ENCODE results near the gene PI16.

PI16 gene

GRCh38 chr6:36958775-36959554, 4.4 kb downstream of the PI16 start:
- DNase-seq, result no peak

DNA sequence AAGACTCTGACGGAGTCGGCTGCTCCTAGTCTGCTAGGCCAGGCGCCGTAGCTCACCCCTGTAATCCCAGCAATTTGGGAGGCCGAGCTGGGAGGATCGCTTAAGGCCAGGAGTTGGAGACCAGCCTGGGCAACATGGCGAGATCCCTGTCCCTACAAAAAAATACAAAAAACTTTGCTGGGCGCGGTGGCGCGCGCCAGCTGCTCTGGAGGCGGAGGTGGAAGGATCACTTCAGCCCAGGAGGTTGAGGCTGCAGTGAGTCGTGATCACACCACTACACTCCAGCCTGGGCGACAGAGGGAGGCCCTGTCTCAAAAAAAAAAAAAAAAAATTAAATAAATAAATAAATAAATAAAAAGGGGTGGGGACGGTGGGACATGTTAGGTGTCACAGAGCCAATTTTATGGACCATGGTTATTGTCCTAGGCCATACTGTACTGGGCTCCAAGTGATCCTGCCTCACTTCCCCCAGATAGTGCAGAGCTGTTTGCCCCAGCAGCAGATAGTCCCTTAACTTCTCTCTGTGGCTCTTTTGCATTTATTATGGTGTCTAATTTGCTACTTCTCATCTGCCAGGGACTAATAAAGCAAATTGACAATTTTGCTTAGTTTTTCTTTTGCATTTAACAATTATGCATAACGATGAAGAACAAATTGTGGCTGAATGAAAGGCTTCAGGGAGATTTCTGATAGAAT, 5.2 kb downstream of the PI16 start:
- no peak for DNase-seq

GRCh38 chr6:36961441-36962435, 7.2 kb downstream of the PI16 start:
- DNase-seq, result no peak

DNA sequence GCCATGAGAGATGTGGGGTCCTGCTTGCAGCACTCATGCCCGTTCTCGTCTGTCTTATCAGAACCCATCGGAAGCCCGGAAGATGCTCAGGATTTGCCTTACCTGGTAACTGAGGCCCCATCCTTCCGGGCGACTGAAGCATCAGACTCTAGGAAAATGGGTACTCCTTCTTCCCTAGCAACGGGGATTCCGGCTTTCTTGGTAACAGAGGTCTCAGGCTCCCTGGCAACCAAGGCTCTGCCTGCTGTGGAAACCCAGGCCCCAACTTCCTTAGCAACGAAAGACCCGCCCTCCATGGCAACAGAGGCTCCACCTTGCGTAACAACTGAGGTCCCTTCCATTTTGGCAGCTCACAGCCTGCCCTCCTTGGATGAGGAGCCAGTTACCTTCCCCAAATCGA, 8.3 kb downstream of the PI16 start:
- peak; percentile 55 for DNase-seq

DNA sequence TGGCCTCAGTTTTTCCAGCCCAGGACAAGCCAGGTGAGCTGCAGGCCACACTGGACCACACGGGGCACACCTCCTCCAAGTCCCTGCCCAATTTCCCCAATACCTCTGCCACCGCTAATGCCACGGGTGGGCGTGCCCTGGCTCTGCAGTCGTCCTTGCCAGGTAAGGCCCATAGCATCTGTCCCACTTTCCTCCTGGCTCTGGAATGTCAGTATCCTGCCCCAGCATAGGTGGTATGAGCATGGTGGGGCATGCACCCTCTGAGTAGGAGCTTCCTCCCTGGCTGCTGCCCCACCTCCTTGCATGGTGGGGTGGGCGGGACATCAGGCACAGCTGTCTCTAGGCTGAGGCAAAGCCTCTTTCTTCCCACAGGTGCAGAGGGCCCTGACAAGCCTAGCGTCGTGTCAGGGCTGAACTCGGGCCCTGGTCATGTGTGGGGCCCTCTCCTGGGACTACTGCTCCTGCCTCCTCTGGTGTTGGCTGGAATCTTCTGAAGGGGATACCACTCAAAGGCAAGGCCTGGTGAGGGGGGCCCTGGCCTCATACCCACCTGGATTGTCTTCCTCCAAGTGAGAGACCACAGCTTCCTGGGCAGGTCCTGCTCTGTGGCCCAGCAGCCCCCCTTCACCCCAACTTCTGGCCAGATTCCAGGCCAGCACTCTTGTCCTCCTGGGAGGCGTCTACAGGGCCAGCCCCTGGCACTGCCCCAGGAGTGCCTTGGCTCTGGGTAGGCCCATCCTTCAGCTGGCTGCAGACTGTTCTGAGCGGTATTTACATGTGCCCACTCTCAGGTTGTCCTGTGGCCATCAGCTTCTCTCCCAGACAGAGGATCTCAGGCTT, 9.1 kb downstream of the PI16 start:
- peak; percentile 27 for DNase-seq

DNA sequence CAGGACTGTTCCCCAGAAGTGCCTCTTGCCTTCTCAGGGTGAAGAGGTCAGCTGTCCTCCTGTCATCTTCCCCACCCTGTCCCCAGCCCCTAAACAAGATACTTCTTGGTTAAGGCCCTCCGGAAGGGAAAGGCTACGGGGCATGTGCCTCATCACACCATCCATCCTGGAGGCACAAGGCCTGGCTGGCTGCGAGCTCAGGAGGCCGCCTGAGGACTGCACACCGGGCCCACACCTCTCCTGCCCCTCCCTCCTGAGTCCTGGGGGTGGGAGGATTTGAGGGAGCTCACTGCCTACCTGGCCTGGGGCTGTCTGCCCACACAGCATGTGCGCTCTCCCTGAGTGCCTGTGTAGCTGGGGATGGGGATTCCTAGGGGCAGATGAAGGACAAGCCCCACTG, 9.8 kb downstream of the PI16 start:
- DNase-seq, result no peak

DNA sequence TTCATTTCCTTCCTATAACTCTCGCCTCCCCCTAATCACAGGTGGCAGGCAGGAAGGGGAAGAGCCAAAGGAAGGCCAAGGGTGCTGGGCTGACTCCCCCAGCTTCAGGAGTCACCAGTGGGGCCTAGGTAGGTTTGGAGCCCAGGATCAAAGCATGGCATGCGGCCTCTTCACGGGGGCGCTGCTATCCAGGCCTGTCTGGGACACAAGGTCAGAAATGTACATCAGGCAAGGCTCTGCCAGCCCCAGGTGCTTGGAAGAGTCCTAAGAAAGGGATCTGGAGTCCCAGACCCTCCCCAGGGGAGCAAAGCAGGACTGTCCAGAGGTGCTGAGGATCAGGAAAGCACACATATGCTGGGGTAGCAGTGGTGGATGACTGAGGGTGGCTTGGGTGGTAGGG, 10.4 kb downstream of the PI16 start:
- no peak for DNase-seq

GRCh38 chr6:36967301-36967700, 12.8 kb downstream of the PI16 start:
- DNase-seq, result no peak

- DNase-seq, result no peak
These were observed 13.2 kb downstream of the PI16 start for GRCh38 chr6:36967757-36968156.

DNA sequence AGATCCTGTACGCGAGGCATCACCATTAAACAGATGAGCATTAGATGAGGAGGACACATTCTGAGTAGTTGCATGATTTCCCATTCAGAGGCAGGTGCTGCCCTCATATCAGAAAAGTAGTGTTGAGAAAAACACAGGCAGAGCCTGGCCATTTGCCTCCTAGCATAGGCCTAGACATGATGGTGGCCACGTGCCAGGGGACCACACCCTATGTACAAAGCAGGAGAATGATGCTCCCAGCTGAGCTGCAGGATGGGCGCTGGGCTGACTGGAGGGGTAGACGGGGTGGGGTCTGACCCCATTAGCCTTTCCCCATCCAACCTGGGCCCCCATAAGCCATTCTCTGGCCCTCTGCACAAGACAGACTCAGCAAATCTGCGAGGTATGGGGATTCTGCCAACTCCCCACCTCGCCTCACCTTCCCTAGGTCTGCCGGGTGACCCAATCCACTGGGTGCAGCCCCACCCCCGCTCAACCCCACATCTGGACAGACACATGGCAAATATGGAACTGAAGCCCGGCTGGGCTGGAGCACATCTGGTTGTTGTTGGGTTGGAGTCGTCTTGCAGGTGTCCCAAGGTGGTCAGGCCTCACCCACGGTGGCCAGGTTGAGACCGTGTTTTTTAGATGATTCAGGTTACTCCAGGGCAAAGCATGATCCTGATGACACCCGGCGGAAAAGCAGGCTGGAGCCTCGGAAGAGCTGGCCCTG, 13.9 kb downstream of the PI16 start:
- no peak for DNase-seq

GRCh38 chr6:36969240-36969691, 14.7 kb downstream of the PI16 start:
- DNase-seq, result peak; percentile 7

GRCh38 chr6:36969988-36970891, 15.7 kb downstream of the PI16 start:
- no peak for DNase-seq

DNA sequence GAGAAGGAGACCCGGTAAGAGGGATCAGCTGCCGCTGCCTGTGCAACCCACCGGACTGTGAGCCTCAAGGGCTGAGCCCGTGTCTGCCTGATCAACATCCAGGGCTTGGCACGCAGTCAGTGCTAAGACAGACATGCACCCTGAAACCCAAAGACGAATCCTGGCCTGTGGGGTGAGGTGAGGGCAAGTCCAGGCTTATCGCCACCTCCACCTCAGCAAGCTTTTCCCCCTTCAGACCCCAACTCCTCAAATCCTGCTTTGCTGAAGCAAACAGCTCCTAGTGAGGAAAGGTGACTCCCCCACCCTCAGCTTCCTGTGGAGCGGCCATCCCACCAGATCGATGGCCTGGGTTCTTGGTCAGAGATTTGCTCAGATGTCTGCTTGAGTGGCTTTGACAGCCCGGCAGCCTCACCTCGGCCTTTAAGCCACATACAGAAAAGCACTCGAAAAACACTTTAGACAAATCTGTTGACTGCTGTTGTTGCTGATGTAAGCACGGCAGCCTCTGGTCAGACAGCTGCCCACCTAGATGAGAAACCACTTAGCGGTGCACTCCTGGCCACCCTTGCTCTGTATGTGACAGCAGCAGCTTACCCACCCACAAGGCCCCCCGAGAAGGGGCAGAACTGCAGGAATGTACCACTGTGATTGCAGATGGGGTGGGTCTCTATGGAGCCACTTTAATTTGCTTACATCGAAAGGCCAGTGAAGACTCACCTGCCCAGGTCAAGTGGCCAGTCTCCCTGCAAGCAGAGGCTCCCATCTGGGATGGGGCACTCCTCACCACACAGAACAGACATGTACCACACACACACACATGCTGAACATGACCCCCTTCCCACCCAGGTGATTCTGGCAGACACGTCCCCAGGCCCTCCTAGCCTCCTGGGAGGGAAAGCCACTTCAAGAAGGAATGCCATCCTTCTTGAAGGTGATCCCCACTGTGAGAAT, 16.6 kb downstream of the PI16 start:
- no peak for DNase-seq

DNA sequence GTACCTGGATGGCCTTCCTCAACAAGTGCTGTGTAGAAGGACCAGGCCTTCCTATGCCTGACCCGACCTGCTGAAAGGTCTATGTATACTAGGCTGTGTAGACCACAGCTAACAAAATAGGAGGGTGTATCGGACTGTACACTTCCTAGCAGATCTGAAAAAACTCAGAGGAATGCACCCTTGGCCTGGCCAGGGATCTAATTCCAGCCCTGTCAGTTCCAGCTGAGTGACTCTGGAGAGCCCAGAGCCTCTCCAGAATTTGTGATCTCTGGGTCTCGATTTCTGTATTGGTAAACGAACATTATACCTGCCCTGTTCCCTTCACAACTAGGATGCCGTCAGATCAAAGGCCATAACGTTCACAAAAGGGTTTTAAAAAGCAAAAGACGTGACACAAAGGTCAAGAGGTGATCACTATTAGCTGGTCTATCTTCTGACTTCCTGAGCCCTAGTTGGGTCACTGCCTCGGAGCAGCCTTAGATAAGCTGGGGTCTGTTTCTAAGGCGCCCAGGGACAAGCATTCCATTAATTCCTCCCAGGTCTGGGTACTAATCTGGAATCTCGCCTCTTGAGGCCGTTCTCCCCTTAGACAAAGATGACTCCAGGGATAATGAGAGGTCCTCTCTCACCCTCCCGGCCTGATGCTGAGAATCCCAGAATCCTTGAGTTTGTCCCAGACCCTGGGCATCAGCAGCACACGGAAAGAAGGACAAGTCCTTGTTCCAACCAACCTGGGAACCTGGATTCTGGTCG, 17.6 kb downstream of the PI16 start:
- no peak for DNase-seq

DNA sequence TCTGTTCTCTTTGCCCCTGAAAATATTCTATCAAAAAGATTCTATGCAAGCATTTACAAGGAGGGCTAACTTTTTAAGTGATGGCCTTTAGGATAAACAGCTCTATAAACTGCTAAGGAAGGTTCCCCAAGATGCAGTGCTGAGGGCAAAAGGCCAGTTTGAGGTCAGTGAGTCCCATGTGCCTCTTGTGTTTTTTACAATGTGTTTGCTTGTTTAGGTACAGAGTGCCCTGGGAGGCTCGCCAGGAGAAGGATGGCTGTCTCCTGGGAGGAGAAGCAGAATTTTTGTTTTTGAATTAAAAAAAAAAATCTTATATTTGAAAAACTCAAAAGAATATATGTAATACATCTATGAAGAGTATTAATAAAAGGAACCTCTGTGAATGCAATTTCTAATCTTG, 18.7 kb downstream of the PI16 start:
- DNase-seq, result no peak

DNA sequence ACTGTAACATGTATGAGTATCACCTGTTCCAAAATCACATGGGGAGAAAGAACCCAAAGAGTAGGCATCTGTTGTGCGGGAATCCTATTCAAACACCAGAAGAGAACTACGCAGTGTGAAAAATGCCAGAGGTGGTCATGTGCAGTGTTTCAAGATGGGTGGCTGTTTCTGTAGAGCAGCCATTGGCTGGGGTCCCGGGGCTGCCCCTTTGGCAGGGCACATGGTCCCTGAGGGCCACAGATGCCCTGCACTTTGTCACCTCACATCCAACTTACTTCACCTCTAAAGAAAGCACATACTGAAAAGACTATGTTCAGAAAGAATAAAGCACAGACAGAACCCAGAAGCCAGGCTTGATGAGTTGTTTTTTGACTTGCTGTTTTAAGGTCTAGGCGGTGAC, 19.1 kb downstream of the PI16 start:
- DNase-seq, result no peak

DNA sequence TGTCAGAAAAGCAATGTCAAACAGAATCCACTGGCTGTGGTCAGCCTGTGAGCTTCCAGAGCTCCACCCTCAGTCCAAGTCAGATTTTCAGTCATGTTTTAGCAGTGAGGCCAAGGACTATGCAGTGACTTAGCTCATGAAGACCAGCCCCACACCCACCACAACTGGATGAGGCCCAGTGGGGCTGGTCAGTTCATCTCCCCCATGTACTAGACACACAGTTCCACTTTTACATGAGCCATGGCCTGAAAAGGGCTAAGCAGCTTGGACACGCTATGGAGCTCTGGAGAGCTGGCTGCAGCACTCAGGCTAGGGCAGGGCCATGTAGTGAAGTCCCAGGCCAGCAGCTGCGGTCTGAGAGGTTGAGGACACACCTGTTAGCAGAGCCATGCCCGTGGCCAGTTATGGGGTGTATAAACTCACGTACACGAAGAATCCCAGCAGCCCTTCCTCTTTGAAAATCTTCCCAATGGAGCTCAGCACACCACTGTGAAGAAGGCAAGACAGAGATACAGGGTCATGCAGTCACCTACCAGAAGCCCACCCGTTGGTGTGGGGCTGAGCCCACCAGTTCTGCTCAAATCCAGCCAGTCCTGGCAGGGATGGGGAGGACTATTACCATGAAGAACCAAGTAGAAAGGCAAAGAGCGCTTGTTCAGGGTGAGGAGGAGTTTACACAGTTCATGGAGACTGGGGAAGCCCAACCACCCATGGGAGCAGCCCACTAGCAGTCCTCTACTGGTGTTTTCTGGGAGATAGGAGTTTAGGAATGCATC, 20.9 kb downstream of the PI16 start:
- no peak for DNase-seq

- no peak for DNase-seq
These were observed 21.4 kb downstream of the PI16 start for GRCh38 chr6:36976007-36976264.
